Epithelial cell of prostate (primary cell): ENCODE results near the gene TTYH3.
A peak's percentile ranks its signal among the peaks of the same experiment; 100 is the strongest.
"Not testable (repeated sequence)": the region's sequence is repeated elsewhere in the genome, so short reads cannot be mapped to it uniquely, and the experiment has no call there.

Experiments used
- DNase-seq: peaks from one replicate; pipeline ENCODE4 v3.0.0-alpha.2; 2011; ENCODE audit warnings: low read depth, low spot score
- H3K27ac ChIP-seq: fragments of 450-650 bp; 2 replicates; pipeline ENCODE4 v1.5.1; 2017; ENCODE audit warnings: mild to moderate bottlenecking

TTYH3 gene

GRCh38 chr7:2631946-2632732 is at the start of gene TTYH3:
Gene TTYH3 (plus strand): TSS chr7:2631986. CDS start chr7:2632156, 170 bp downstream.
- no peak for DNase-seq
- H3K27ac ChIP-seq: peak within 1 kb of the TSS; percentile 82

DNA sequence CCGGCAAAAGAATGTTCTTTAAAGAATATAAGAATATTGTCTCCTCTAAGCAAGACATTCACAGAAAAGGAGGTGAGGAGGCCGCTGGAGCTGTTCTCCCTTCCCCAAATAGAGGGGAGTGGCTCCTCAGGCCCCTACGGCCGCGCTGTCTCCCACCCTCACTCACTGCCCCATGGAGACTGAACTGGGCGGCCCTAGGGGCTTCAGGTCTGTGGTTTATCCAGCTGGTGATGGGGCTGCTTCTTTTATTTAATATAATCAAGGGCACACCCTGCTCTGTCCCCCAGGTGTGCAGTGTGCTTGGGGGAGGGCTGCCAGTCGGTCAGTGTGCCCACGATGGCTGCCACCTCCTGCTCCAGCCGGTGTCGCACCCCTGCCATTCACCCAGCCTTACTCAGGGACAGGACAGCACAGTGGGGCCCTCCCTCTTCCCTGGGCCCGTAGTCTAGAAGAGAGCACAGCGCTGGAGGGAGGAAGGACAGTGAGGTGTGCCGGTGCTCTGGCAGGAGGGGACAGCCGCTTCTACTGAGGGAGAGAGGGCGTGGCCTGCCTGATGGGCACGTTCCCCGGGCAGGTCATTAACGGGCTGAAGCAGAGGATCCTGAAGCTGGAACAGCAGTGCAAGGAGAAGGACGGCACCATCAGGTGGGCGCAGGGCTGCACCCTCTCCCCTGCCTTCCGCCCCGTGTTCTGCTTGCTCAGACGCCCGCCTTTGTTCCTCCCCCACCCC is 49.6 kb upstream of the TTYH3 start:
- no peak for DNase-seq
- no peak overlapping the region for H3K27ac ChIP-seq

DNA sequence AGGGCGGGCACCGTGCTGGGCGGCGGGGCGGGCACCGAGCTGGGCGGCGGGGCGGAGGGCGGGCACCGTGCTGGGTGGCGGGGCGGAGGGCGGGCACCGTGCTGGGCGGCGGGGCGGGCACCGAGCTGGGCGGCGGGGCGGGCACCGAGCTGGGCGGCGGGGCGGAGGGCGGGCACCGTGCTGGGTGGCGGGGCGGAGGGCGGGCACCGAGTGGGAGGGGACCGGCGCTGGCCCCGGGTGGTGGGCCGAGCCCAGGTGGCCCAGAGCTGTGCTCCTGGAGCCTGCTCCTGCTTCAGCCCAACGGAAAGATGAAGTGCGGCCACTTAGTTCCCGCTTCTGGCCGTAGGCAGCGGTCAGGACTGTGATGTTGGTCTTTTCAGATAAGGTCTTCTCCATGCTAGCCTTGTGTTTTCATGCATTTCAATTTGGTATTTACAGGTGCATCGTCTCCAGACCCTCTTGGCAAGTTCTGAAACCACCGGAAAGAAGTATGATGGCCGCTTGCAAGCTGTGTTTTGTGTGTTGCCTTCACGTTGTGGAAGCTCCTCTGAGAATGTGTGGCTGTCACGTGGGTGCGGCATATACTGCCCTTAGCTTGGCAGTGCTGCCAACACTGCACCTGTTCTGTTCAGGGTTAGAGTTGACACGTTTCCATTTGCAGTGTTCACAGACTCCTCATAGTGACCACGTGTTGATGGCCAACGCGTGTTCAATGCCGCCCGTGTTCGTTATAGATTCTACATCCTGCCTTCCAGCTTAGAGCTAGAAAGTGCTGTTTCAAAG is 47.8 kb upstream of the TTYH3 start:
- H3K27ac ChIP-seq: no peak overlapping the region
- no peak for DNase-seq

GRCh38 chr7:2585446-2585845 is 46.3 kb upstream of the TTYH3 start:
- DNase-seq: no peak
- no peak overlapping the region for H3K27ac ChIP-seq

- no peak for DNase-seq
- no peak overlapping the region for H3K27ac ChIP-seq
Observed at GRCh38 chr7:2586326-2587020, 45.3 kb upstream of the TTYH3 start.

DNA sequence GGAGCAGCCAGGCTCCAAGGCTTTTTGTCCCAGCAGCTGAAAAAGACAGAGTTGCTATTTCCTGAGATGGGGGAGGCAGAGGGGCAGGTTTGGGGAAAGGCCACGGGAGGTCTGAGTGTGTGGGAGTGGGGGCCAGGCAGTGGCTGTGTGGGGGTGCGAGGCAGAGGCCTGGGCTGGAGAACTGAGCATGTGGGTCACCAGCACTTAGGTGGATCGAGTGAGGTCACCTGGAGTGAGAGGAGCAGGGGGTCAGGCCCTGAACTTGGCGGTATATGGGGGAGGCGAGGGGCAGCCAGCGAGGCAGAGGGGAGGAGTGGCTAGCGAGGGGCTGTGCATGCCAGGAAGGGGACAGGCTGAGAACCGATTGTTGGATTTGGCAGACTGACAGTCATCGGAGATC is 44.7 kb upstream of the TTYH3 start:
- no peak overlapping the region for H3K27ac ChIP-seq
- no peak for DNase-seq

GRCh38 chr7:2587778-2588177 is 44.0 kb upstream of the TTYH3 start:
- no peak for DNase-seq
- H3K27ac ChIP-seq: no peak overlapping the region

DNA sequence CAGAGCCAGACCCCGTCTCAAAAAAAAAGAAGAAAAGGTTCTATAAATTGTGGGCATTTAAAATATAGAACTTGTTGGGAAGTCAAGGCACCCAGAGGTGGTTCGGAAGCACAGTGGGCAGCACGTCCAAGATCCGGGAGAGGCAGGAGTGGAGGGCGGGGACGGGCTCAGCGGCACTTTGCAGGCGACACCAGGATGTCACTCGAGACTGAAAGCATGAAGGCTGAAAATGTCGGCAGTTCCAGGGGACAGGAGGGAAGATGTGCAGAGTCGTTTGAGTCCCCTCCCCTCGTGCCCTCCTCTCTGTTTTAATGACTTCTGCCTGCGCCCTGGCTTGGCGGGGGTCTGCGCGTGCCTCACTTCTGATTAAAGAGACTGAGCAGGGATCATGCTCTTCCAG is 42.4 kb upstream of the TTYH3 start:
- no peak for DNase-seq
- H3K27ac ChIP-seq: no peak overlapping the region

- H3K27ac ChIP-seq, DNase-seq: not testable (repeated sequence)
Observed at GRCh38 chr7:2589941-2590340, 41.8 kb upstream of the TTYH3 start.

GRCh38 chr7:2592375-2592865 is 39.4 kb upstream of the TTYH3 start:
- DNase-seq: no peak

GRCh38 chr7:2593036-2593727 is 38.6 kb upstream of the TTYH3 start:
- H3K27ac ChIP-seq: no peak overlapping the region
- no peak for DNase-seq

More at GRCh38 chr7:2592375-2592865, 39.4 kb upstream of the TTYH3 start:
- H3K27ac ChIP-seq: no peak overlapping the region

DNA sequence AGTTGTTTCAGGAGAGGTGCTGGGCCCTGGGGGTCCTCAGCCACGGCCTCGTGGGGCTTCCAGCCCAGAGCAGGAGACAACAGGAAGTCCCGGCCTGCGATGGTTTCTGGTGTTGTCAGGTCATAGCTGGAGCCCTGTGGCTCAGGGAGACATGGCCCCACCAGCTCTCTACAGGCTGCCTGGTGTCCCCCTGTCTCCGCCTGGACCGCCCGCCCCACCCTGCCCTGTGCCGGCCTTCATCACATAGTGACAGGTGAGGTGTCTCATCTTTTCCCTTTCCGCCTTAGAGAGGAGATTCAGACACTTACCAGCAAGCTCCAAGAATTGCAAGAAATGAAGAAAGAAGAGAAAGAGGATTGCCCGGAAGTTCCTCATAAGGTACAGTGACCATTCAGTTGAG is 37.2 kb upstream of the TTYH3 start:
- no peak overlapping the region for H3K27ac ChIP-seq
- no peak for DNase-seq

- DNase-seq: no peak
- no peak overlapping the region for H3K27ac ChIP-seq
Observed at GRCh38 chr7:2595258-2595860, 36.4 kb upstream of the TTYH3 start.

- no peak overlapping the region for H3K27ac ChIP-seq
- DNase-seq: no peak
Observed at GRCh38 chr7:2596464-2597272, 35.1 kb upstream of the TTYH3 start.

DNA sequence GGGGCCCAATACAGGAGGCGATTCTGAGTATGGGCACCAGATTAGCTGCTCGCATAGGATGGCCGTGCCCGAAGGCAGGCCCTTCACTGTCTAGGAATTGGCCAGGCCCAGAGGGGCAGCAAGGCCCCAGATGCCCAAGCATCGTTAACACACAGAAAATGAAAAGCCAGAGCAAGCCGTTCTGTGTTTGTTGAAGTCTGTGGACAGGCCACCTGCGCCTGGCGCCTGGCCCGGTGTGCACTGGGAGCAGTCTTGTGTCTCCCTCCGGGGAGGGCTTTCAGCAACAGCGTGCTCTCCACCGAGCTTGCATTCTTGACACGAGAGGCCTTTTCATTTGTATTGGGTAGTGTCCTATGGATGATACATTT is 34.5 kb upstream of the TTYH3 start:
- H3K27ac ChIP-seq: no peak overlapping the region
- no peak for DNase-seq

DNA sequence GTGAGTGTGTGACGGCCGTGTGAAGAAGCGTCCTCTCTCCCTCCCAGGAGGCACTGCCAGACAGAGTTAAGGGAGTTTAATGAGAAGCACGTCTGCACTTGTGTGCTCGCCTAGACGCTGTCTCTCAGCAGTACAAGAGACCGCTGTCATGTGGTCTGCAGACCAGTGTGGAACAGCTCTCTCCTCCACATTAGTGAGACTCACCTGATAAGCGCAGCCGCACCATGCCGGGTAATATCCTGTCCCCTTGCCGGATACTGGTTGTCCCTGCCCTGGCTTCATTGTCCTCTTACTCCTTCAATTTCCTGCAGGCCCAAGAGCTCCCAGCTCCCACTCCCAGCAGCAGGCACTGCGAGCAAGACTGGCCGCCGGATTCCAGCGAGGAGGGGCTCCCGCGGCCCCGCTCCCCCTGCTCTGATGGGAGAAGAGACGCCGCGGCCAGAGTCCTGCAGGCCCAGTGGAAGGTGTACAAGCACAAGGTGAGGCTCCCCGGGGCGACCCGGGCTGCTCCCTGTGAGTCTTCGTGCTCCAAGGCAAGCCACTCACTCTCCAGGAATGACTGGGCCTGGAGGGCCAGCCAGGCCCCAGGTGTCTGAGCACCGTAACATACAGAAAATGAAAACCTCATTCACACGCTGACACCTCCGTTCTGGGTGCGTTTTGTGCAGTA is 33.5 kb upstream of the TTYH3 start:
- H3K27ac ChIP-seq: no peak overlapping the region
- DNase-seq: no peak

DNA sequence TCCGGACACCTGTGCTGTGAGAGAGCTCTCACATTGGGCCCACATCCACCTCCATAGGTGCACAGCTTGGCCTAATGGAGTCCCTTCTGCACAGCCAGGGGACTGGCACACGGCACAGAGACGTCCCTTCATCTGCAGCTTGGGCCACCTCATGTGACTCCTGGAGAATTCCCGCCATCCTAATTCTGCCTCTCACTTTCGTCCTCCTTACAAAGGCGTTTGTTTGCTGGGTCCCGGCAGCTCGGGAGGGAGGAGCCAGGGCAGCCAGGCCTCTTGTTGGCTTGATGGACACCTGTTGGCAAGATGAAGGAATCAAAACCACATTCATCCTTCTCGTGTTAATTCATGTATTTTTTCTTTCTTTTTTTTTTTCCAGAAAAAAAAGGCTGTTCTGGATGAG is 30.7 kb upstream of the TTYH3 start:
- no peak overlapping the region for H3K27ac ChIP-seq
- no peak for DNase-seq

DNA sequence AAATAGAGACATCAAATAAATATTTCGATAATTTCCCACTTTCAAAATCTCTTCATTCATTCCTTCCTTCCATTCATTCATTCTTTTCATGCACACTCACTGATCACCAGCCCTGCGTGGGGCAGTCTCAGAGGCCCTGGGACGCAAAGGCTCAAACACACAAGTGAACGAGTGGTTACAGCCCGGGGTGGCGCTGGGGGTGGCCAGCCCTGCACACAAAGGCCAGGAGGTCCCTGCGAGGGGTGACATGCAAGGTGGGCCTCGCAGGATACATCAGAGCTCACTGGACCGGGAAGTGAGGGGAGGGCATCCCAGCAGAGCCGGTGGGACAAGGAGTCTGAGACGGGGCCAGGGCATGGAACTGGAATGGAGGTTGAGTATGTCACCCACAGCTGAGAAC is 29.9 kb upstream of the TTYH3 start:
- DNase-seq: no peak
- H3K27ac ChIP-seq: no peak overlapping the region
